ENCODE data around the gene CDRT15.
"Not testable (repeated sequence)": the region's sequence is repeated elsewhere in the genome, so short reads cannot be mapped to it uniquely, and the experiment has no call there.

CDRT15 gene

DNA sequence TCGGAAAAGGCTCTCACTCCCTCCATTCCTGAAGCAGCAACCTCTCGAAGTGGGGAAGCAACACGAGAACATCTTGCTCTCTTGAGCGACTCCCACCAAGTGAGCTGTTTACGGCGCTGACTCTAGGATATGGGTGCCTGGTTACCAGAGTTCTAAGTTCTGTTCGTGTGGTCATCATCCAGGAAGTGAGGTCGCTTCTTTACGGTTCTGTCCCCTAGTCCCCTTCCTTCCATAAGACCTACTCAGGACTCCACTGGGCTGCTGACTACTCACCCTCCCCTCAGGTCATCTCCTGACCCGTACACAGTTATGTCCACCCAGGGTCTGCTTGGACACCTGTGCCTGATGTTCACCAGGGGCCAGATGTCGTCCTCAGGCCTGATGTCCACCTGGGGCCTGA is at the start of gene CDRT15:
Gene CDRT15, minus strand, starts transcription at position 101 of the 400 bp plus-strand sequence. Its CDS starts 29 bp downstream, at position 72.
- not testable (repeated sequence) for DNase-seq (ENCODE audit: low read depth in 2 of 2)

DNA sequence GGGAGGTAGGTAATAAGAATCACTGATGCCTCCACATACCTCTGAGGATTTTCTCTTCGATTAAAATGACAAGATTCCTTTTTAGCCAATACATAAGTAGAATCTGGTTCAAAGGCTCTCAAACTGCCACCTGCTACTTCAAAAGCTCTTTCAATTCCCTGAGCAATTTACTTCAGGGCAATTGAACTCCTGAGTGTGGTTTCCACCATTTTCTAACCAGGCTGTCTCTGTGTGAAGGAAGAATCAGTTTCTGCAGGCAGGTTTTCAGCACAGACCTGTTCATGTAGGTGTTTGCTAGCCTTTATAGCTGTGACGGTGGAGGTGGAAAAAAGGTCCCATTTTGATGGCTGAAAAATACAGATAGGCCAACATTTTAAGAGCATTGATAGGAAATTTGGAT is 46.1 kb upstream of the CDRT15 start:
- DNase-seq (ENCODE audit: low read depth in 2 of 2), result no peak

DNA sequence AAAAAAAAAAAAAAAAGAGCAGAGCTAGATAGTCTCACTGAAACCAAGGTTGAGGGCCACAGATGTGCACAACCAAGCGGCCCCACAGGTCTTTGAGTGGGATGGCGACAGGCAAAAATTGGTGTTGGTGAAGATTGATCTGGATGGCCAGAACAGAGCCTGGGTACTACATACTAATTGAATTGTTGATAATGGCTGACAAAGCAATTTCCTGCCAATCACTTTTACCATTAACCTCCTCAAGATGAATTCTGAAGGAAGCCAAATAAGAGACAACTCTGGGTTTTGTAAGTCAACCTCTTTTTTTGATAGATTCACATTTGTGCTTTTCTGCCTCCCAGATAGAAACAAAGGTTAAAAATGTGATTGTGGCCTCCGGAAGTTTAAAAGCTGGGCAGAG is 44.9 kb upstream of the CDRT15 start:
- DNase-seq (ENCODE audit: low read depth in 2 of 2), result no peak

DNA sequence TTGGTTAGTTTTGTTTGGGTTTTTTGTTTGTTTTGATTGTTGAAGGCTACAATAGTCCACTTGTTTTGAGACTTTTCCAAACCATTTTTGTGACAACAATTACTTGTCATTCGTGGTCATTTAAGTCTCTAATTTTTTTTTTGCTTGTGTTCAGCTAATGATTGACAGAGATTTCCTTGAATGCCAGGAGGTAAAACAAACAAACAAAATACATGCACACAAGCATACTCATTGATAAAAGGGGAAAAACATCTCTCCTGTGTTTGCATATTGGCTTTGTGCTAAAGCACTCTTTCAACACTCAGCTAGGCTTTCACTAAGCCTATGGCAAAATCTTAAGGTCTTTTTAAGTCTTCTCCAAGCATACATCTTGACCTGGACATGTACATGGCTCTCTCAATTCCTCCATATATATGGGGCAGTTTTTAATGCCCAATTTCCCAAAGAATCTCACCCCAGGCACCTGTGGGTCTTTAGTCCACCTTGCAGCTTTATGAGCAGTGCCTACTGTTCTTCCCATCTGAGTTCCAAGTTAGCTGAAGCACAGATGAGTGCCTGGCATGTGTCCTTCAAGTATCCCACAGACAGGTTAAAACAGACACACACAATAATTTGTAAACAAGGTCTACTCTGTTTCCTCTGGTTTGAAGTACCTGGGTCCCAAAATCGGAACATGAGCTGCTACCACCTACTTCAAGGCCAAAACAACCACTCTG is 40.0 kb upstream of the CDRT15 start:
- no peak for DNase-seq (ENCODE audit: low read depth in 2 of 2)

DNA sequence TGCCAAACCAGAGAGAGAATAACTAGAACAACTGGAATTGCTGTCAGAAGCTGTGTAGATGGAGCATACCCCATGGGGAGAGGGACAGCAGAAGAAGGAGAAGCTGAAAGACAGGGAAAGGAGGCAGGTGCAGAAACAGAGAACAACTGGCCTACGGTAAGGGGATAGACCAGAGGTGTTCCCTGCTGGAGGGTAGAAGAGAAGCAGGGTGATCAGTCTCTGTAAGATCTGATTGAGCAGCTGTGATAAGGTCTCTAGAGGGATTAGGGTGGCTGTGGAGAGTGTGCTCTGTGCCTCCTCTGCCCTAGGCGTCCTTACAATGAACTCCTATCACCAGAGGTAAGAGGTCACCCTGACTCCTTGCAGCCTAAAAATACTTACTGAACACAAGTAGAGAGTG is 33.8 kb upstream of the CDRT15 start:
- no peak for DNase-seq (ENCODE audit: low read depth in 2 of 2)

DNA sequence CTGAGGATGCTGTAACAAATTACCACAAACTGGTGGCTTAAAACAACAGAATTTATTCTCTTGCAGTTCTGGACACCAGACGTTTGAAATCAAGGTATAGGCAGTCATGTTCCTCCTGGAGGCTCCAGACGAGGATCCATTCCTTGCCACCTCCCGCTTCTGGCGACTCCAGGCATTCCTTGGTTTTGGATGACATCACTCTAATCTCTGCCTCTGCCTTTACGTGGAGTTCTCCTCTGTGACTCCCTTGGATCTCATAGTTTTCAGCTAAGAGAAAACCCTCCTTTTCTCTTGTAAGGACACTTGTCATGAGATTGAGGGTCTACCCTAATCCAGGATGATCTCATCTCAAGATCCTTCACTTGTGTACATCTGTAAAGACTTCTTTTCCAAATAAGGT is 32.8 kb upstream of the CDRT15 start:
- no peak for DNase-seq (ENCODE audit: low read depth in 2 of 2)

DNA sequence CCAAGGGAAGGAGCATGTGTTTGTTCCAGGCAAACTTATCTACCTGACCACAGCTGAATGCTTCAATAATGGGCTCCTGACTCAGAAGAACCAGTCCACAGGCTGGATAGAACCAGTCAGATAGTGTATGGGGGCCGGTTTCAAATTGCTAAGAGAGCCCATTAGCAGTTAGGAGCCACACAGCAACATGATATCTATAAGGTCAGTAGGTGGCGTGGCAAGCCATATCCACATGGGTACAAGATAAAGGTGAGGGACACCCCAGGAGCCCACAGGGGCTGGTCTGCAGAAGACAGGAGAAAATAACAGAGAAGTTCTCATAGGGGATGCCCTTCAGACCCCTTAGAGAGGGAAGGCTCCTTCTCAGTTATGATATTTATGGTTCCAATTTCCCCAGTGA is 31.6 kb upstream of the CDRT15 start:
- no peak for DNase-seq (ENCODE audit: low read depth in 2 of 2)

DNA sequence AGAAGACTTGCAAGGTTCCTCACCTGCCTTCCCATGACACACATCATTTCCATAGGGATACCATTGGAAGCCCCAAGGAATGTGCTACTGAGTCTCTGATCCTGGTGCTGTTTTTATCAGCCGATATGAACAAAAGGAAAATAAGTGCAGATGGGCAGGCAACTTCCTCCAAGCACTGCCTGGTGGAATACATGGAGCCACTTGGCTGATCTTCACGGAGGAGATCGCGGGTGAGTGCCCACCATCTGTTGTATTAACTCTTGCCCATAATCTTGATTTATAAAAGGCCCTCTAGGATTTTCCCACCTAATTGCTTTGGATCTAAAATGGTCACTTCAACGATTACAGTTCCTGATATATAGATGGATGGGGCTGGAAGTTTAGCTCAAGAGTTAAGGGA is 24.7 kb upstream of the CDRT15 start:
- no peak for DNase-seq (ENCODE audit: low read depth in 2 of 2)

DNA sequence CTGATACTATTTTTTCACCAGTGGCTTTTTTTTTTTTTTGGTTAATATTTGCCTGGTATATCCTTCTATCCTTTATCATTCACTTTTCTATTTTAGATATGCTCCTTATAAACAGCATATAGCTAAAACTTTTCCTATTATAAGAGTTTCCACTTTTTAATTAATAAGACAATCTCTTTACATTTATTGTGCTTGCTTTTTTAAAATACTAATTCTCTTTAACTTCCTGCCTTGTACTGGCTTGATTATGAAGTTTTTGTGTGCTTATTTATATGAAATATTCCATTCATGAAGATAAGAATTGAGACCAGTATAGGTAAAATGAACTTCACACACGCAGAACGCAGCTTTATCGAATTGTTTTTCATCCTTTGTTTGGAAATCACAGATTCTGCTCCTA is 9.0 kb upstream of the CDRT15 start:
- no peak for DNase-seq (ENCODE audit: low read depth in 2 of 2)

DNA sequence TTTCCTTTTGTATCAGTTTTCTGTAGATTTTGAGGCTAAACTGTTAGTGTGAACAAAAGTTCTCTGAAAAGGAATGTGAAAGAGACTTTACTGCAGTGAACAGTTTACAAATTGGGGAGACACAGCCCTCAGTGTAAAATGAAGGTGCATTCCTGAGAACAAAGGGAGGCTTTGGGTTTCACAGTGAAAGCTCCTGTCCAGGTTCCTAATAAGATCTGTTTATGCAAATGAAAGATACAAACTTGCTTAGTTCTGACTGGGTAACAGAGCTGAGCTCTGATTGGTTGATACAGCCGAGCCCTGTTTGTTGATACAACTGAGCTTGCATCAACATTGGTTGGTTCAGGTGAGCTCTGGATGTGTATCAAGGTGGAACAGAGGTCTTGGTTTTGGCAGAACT is 8.3 kb upstream of the CDRT15 start:
- no peak for DNase-seq (ENCODE audit: low read depth in 2 of 2)

DNA sequence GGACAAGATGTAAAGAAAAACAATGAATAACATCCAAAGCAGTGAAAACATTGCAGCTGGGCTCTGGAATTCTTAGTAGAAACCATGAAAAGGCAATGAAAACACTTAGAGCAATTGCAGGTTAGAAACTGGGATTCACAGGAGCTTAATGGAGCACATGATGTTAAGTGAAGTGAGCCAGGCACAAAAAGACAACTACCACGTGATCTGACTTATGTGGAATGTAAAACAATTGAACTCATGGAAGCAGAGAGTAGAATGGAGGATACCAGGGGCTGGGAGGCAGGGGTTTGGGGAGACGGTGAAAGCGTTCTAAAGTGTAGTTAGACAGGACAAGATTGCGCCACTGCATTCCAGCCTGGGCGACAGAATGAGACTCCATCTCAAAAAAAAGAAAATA is 2.6 kb upstream of the CDRT15 start:
- not testable (repeated sequence) for DNase-seq (ENCODE audit: low read depth in 2 of 2)

DNA sequence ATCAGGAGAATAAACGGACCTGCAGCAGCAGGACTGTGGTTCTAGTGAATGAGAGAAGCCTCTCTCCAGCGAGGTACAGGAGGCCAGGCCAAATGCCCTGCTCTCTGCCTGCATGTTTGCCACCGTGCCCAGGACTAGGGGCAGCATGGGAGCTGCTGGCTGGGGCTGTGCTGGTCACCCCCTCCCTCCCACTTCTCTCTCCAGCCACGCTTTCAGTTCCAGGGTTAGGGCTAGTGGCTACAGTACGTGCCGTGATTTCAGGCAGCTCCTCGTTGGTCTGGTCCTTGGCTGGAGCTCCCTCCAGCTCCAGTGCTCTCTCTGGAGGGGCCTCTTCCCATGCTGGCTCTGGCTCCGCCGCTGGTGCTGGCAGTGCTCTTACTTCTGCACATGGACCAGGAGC is 630 bp downstream of the CDRT15 start:
- not testable (repeated sequence) for DNase-seq (ENCODE audit: low read depth in 2 of 2)

DNA sequence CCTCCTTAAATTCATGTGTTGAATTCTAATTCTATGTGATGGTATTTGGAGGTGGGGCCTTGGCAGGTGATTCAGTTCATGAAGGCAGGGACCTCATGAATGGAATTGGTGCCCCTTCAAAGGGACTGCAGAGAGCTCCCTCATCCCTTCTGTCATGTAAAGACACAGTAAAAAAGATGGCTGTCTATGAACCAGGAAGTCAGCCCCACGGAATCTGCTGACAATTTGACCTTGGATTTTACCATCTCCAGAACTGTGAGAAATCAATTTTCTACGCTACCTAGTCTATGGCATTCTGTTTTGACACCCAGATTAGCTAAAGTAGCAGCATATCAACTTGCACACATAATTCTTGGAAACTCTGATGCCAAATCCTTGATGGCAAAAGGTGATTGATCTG is 1.6 kb downstream of the CDRT15 start:
- not testable (repeated sequence) for DNase-seq (ENCODE audit: low read depth in 2 of 2)

DNA sequence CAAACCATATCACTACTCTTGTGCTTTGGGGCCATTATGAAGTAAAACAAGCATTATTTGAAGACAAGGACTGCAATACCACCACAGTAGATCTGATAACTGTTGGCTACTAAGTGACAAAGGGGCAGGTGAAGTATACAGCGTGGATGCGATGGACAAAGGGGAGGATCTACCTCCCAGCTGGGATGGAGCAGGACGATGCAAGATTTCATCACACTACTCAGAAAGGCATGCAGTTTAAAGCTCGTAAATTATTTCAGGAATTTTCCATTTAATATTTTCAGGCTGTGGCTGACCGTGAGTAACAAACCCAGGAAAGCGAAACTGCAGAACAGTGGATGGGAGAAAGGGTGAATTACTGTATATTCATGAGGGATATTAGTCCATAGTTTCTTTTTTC is 5.5 kb downstream of the CDRT15 start:
- DNase-seq (ENCODE audit: low read depth in 2 of 2), result not testable (repeated sequence)

DNA sequence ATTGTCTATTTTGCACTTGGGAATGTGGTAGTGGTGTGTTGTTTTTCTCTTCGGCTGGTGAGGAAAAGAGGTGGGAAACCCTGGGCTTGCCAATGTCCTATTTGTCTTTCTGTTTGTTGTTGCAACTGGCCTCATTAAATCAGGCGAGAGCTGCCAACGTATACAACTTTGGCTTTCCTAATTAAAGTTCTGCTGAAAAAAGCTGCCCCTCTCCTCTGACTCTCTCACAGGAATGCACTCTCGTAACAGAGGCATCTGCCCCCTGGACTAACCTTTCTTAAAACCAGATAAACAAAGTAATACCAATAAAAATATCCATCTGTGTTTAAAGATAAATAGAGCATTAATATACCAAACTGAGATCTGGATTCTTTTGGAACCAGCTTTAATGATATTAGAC is 7.8 kb downstream of the CDRT15 start:
- no peak for DNase-seq (ENCODE audit: low read depth in 2 of 2)

DNA sequence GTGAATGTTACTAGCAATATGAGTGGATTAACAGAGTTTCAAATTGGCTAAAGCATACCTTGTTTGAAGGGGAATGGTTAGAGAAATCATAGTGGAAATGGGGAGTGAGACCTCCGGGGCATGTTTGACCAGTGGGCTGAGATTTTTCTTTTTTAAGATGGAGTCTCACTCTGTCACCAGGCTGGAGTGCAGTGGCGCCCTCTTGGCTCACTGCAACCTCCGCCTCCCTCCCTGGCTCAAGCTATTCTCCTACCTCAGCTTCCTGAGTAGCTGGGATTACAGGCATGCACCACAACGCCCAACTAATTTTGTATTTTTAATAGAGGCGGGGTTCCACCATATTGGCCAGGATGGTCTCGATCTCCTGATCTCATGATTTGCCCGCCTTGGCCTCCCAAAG is 9.6 kb downstream of the CDRT15 start:
- no peak for DNase-seq (ENCODE audit: low read depth in 2 of 2)

DNA sequence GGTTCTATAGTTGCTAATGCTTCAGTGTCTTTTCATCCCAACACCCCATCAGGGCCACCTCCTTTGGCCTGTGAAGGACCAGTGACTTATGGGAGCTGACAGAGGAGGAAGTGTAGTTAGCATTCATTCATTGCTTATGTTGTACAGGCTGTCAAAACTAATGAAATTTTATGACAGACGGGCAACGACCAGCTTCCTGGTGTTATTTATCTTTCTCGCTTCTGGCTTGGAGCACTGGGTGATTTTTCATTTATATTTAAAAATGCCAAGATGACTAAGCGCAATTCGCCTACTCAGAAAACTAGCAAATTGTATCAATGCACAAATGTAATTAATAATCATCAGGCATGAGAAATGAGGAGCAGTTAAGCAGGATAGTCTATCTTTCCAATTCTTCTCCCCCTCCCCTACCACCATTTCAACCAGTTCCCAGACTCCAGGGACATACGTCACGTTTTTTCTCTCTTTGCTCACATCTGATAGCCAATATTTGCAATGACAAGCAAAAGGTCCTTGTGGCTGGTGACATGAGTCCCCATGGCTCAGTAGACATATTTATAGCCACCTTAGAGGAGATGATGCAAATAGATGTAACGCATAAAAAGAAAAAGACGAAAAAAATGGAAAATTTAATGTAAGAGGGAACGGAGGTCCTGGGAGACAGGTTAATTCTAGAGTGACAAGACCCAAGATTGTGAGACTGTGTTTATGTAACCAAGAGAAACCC is 11.2 kb downstream of the CDRT15 start:
- DNase-seq (ENCODE audit: low read depth in 2 of 2), result no peak

DNA sequence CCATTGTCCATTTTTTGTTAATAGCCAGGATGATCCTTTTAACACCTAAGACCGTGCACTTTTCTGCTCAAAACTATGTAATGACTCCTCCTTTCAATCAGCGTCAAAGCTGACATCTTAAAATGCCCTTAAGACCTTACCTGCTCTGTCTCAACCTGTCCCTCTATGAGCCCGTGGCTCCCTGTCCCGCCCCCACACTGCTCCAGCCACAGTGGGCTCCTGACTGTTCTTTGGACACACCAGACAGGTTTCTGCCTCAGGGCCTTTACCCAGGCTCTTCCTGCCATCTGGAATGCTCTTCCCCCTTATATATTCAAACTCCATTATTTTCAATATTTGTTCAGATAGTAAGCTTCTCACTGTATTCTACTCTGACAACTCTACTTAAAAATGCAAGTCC is 14.1 kb downstream of the CDRT15 start:
- no peak for DNase-seq (ENCODE audit: low read depth in 2 of 2)

DNA sequence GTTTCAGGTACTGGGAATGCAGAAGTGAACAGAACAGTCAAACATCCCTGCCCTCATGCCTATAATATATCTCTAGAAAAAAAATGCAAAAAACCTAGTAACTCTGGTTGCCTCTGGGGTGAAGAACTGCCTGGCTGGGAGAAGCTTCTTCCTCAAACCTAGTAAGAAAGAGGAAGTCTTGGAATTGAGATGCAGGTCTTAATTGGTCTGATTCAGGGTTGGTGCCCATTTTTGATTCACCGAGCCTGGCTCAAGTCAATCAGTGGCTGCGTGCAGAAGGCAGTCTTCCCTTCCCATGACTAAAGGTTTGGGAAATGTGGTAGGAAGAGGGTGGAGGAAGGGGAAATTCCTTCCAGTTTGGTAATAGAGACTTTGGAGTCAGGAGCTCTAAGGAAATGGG is 22.4 kb downstream of the CDRT15 start:
- no peak for DNase-seq (ENCODE audit: low read depth in 2 of 2)

DNA sequence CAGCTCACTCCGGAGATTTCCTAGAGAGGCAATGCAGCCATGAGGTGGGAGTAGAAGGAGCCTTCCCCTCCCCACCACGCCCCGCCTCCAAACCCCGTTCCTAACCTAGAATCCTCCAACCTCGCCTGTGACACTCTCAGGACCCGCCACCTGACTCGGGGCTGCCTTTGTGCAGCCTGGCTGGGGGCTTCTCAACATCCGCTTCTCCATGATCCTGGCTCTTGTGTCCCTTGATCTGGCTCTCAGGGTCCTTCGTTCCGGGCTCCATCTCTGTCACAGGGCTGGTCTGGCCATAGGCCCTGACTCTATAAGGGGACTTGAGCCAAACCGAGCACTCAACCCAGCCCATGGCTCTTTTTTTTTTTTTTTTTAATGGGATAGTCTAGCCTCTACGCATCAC is 24.3 kb downstream of the CDRT15 start:
- DNase-seq (ENCODE audit: low read depth in 2 of 2), result no peak

DNA sequence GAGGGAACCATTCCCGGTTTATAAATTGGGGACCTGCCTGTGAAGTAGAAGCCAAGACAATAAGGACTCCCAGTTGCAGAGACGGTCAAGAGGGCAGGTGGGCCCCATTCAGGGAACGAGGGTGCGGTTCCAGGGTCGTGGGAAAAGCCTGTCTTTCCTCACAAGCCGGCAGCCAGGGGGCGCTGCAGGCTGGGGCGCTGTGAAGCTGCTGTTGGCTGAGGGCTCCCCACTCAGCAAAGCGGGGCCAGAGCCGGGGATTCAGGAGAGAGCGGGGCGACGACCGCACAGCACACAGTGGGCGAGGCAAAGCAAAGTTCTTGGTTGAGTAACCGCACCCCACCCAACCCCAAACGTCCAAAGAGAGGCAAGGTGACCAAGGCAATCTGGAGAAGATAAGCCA is 24.9 kb downstream of the CDRT15 start:
- DNase-seq (ENCODE audit: low read depth in 2 of 2), result no peak

DNA sequence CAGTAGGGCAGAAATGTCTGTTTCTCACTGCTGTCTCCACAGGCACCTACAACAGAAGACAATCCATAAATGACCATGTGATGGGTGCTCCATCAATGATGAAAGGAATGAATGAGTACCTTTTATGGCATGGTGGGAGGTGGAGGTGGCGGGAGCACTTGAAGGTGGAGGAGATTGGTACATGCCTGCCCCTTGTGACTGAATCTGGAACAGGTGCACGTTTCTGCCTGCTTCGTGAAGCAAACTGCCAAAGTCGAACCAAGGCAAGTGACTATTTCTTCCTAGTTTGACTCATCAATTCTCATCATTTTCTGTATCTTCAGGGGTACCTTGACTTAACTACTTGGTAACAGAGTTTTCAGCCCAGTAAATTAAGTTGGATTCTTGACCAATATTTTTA is 25.4 kb downstream of the CDRT15 start:
- DNase-seq (ENCODE audit: low read depth in 2 of 2), result no peak

DNA sequence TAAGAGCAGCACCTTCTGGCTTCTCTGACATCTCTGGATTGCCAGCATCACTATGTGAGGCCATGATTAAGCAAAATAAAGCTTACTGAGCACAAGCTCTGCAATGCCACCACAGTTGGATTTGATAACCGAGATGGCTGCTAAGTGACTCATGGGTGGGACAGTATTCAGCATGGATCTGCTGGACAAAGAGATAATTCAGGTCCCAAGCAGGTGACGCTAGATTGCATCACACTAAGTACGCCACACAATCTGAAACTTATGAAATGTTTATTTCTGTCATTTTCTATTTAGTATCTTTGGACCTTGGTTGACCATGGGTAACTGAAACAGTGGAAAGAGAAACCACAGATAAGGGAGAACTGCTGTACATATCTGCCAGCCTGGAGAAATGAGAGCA is 27.4 kb downstream of the CDRT15 start:
- DNase-seq (ENCODE audit: low read depth in 2 of 2), result no peak

DNA sequence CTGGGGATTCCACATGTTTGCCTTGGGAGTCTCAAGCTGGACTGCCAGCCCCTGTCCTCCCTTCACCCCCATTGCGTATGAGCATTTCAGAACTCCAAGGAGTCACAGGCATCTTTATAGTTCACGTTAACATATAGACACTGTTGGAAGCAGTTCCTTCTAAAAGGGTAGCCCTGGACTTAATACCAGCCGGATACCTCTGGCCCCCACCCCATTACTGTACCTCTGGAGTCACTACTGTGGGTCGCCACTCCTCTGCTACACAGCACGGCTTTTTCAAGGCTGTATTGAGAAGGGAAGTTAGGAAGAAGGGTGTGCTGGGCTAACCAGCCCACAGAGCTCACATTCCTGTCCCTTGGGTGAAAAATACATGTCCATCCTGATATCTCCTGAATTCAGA is 28.9 kb downstream of the CDRT15 start:
- no peak for DNase-seq (ENCODE audit: low read depth in 2 of 2)

Measured in stimulated activated CD4-positive, alpha-beta T cell treated with anti-CD3 and anti-CD28 coated beads, Interleukin-12 subunit alpha, Interleukin-12 subunit beta, amount 100 ng/mL, for 24 hours (primary cell).